GM21528 (cell line): ENCODE results near the gene EOLA2.
"Not testable (repeated sequence)": the region's sequence is repeated elsewhere in the genome, so short reads cannot be mapped to it uniquely, and the experiment has no call there.

Experiments
- ATAC-seq: cut with Tn5 transposase; IDR thresholded peaks from one replicate; pipeline ENCODE4 v1.9.1; 2021; ENCODE audit warnings: mild to moderate bottlenecking, moderate library complexity; ENCODE audit not compliant: unreplicated experiment, low FRiP score

Gene EOLA2

GRCh38 chrX:149938427-149938880, at the start of gene EOLA2:
TSS of gene EOLA2 (minus strand) at chrX:149938491. CDS start at chrX:149933874, 4,617 bp downstream.
- ATAC-seq: peak; percentile 81

- ATAC-seq: no peak
These were observed 49.3 kb upstream of the EOLA2 start for GRCh38 chrX:149987613-149988012.

- ATAC-seq: no peak
These were observed 46.1 kb upstream of the EOLA2 start for GRCh38 chrX:149984411-149984810.

- ATAC-seq: no peak
These were observed 44.0 kb upstream of the EOLA2 start for GRCh38 chrX:149982310-149982709.

GRCh38 chrX:149979126-149979644, 40.9 kb upstream of the EOLA2 start:
- no peak for ATAC-seq

- ATAC-seq: no peak
These were observed 24.8 kb upstream of the EOLA2 start for GRCh38 chrX:149962859-149963757.

GRCh38 chrX:149962010-149962409, 23.7 kb upstream of the EOLA2 start:
- no peak for ATAC-seq

GRCh38 chrX:149961572-149961971, 23.3 kb upstream of the EOLA2 start:
- ATAC-seq: no peak

- no peak for ATAC-seq
These were observed 12.4 kb upstream of the EOLA2 start for GRCh38 chrX:149950681-149951080.

GRCh38 chrX:149949743-149950436, 11.6 kb upstream of the EOLA2 start:
- no peak for ATAC-seq

- ATAC-seq: no peak
These were observed 9.7 kb upstream of the EOLA2 start for GRCh38 chrX:149948016-149948415.

- ATAC-seq: not testable (repeated sequence)
These were observed 8.6 kb upstream of the EOLA2 start for GRCh38 chrX:149946932-149947331.

GRCh38 chrX:149945820-149946219, 7.5 kb upstream of the EOLA2 start:
- ATAC-seq: not testable (repeated sequence)

- ATAC-seq: not testable (repeated sequence)
These were observed 6.9 kb upstream of the EOLA2 start for GRCh38 chrX:149945087-149945670.

GRCh38 chrX:149940674-149941024, 2.4 kb upstream of the EOLA2 start:
- ATAC-seq: not testable (repeated sequence)

- peak; percentile 56 for ATAC-seq
These were observed 1.8 kb upstream of the EOLA2 start for GRCh38 chrX:149939905-149940673.

- ATAC-seq: peak; percentile 6
These were observed 1.3 kb upstream of the EOLA2 start for GRCh38 chrX:149939655-149939904.

- ATAC-seq: no peak
These were observed 777 bp upstream of the EOLA2 start for GRCh38 chrX:149938881-149939654.

GRCh38 chrX:149937871-149938426, 342 bp downstream of the EOLA2 start:
- no peak for ATAC-seq
